Left lobe of liver (tissue), 2 donors: Measurements from ENCODE around the gene PTGR1. TPM values are rescaled to one million over a fixed set of nuclear protein-coding genes. Genes with fewer than 3 reads are reported as not detected.

Experiments used
- ATAC-seq: fragments of 200-7000 bp; cut with Tn5 transposase; one replicate; pipeline ENCODE4 v1.9.1; 2020; ENCODE audit warnings: mild to moderate bottlenecking, moderate library complexity
- DNase-seq: peaks from one replicate; pipeline ENCODE4 v3.0.0-alpha.2; 2020; ENCODE audit warnings: low spot score
- total RNA-seq: library from RNA; stranded (reverse); gene quantifications from one replicate; pipeline ENCODE4 v1.2.1, GENCODE V29; 2021
- donor health status: DM: no; HTN: no; CAD: no; lungs with moderate emphysema.
- donor health status: DM: no; HTN: yes; CAD: no.

PTGR1 gene
- total RNA-seq, 1 donor from 2014 or later = 526 TPM

GRCh38 chr9:111548623-111549022 is 50.8 kb downstream of the PTGR1 start:
- DNase-seq (no peak), ATAC-seq (no peak)

- ATAC-seq (no peak), DNase-seq (no peak)
Observed at GRCh38 chr9:111542497-111543254, 56.8 kb downstream of the PTGR1 start.

- DNase-seq = no peak
- ATAC-seq = no peak
Observed at GRCh38 chr9:111533099-111533790, 66.2 kb downstream of the PTGR1 start.

- DNase-seq (no peak), ATAC-seq (no peak)
Observed at GRCh38 chr9:111531716-111532115, 67.7 kb downstream of the PTGR1 start.

GRCh38 chr9:111529787-111530186 is 69.7 kb downstream of the PTGR1 start:
- ATAC-seq (no peak), DNase-seq (no peak)

GRCh38 chr9:111527347-111527746 is 72.1 kb downstream of the PTGR1 start:
- no peak for ATAC-seq
- DNase-seq = no peak

- peak; percentile 79 for ATAC-seq
- DNase-seq = peak; percentile 66
Observed at GRCh38 chr9:111525056-111525977, 74.1 kb downstream of the PTGR1 start, which contains the start of gene ZNF483. Gene ZNF483 (plus strand): TSS chr9:111525179. CDS start chr9:111527396, 2,217 bp downstream.

GRCh38 chr9:111524731-111525055 is 74.8 kb downstream of the PTGR1 start:
- no peak for ATAC-seq
- no peak for DNase-seq

GRCh38 chr9:111516061-111516465 is 83.4 kb downstream of the PTGR1 start:
- DNase-seq = no peak
- ATAC-seq = no peak

GRCh38 chr9:111514967-111515366 is 84.5 kb downstream of the PTGR1 start:
- ATAC-seq (no peak), DNase-seq (no peak)

Other genes starting within 250 kb of the PTGR1 start
- 36.4 TPM for gene ECPAS, start 115.3 kb downstream of the PTGR1 start, total RNA-seq
- gene ZNF483, start 74.5 kb downstream of the PTGR1 start, total RNA-seq = 0.53 TPM
- gene DNAJC25, start 31.7 kb upstream of the PTGR1 start, total RNA-seq = 21.7 TPM
- gene GNG10, start 62.0 kb upstream of the PTGR1 start, total RNA-seq = 6.3 TPM
- gene SHOC1, start 195.3 kb upstream of the PTGR1 start, total RNA-seq = not detected